Natural killer cell (primary cell): ENCODE data around the gene CEP152. TPM values are rescaled to one million over a fixed set of nuclear protein-coding genes. Genes with fewer than 3 reads are reported as not detected.

Source experiments
- ATAC-seq, 3 donors: fragments of 150-1000 bp in 2 of 3; fragments of 200-7000 bp in 1 of 3; cut with Tn5 transposase; 1 replicate in 1 of 3; 2 replicates in 2 of 3; pipeline ENCODE4 v1.10.0; 2021; ENCODE audit warnings: mild to moderate bottlenecking in 2 of 3, moderate library complexity in 2 of 3
- DNase-seq, 2 donors: peaks; one replicate each; pipeline versions ENCODE4 v3.0.0 to v3.0.0-alpha.2; 2013 to 2021; ENCODE audit warnings: mixed read lengths in 1 of 2
- H3K27ac ChIP-seq: one replicate; pipeline ENCODE4 v1.5.1; 2013; ENCODE audit warnings: mild to moderate bottlenecking, low read length
- H3K27me3 ChIP-seq: one replicate; pipeline ENCODE4 v1.6.1; 2013; ENCODE audit warnings: low read length; ENCODE audit not compliant: control insufficient read depth, insufficient read depth
- H3K36me3 ChIP-seq: one replicate; pipeline ENCODE4 v1.6.1; 2013; ENCODE audit warnings: low read length; ENCODE audit not compliant: control insufficient read depth, insufficient read depth
- H3K4me1 ChIP-seq: one replicate; pipeline ENCODE4 v1.6.1; 2013; ENCODE audit warnings: low read length; ENCODE audit not compliant: control insufficient read depth, insufficient read depth
- H3K4me3 ChIP-seq: one replicate; pipeline ENCODE4 v1.5.1; 2013; ENCODE audit warnings: low read length
- H3K9me3 ChIP-seq: one replicate; pipeline ENCODE4 v1.6.1; 2013; ENCODE audit warnings: low read length; ENCODE audit not compliant: control insufficient read depth, insufficient read depth
- H3K27ac Mint-ChIP-seq, 2 donors: one replicate each; pipeline ENCODE4 v1.8.0; 2022; ENCODE audit warnings: mild to moderate bottlenecking in 2 of 2, mixed read lengths in 2 of 2, moderate library complexity in 1 of 2
- H3K27me3 Mint-ChIP-seq, 2 donors: one replicate each; pipeline ENCODE4 v1.8.0; 2022; ENCODE audit warnings: low read depth in 2 of 2, mixed read lengths in 2 of 2
- H3K36me3 Mint-ChIP-seq: one replicate; pipeline ENCODE4 v1.8.0; 2022; ENCODE audit warnings: mixed read lengths
- H3K4me1 Mint-ChIP-seq, 2 donors: one replicate each; pipeline ENCODE4 v1.8.0; 2022; ENCODE audit warnings: mixed read lengths in 2 of 2
- H3K4me3 Mint-ChIP-seq: one replicate; pipeline ENCODE4 v1.8.0; 2022; ENCODE audit warnings: mild to moderate bottlenecking, moderate library complexity, mixed read lengths
- H3K9me3 Mint-ChIP-seq, 2 donors: one replicate each; pipeline ENCODE4 v1.8.0; 2022; ENCODE audit warnings: mixed read lengths in 2 of 2
- WGBS: methylation state at CpG from one replicate; pipeline ENCODE4 v1.1.7; 2013; ENCODE audit warnings: missing lambda C conversion rate; ENCODE audit not compliant: insufficient coverage; 5-methylcytosine and 5-hydroxymethylcytosine counted together
- intact Hi-C: fragments of 100-400 bp; cut with micrococcal nuclease; formaldehyde crosslinking; loops from one replicate; pipeline ENCODE4 v1.14.2; 2022
- total RNA-seq, 4 donors: library from RNA; stranded (reverse); fragments of 120-200 nt in 1 of 4; gene quantifications; one replicate each; pipeline versions ENCODE4 v1.2.3 to v1.2.4, GENCODE V29; 2013 to 2022
- TF ChIP-seq, protein P1 (sequence below): fragments of 200-600 bp; IDR thresholded peaks from one replicate; pipeline ENCODE4 v1.8.0; 2022; ENCODE audit warnings: antibody characterized with exemption

Gene CEP152
- 10 to 100 TPM in 1 of 3 donors, 1 to 10 TPM in 2; 7.2 to 11.4 (median 9.2) TPM for total RNA-seq
- total RNA-seq (2013), result 15.2 TPM

GRCh38 chr15:48810414-48811324 lies at the start of gene CEP152:
TSS of gene CEP152 (minus strand) at chr15:48811069. CDS start at chr15:48805649, 5,420 bp downstream.
- Mint-ChIP-seq H3K4me1 (peaks cover 23 to 28% of the 10 kb centered on the region in 2 donors), H3K36me3 (no peaks in the 10 kb centered on the region), H3K27me3 (peaks cover 10 to 25% of the 10 kb centered on the region in 2 donors), H3K4me3 (peak within 1 kb of the TSS; percentile 98), H3K27ac (peak within 1 kb of the TSS; percentile 82 to 83), H3K9me3 (no peaks in the 10 kb centered on the region)
- H3K9me3 ChIP-seq, result no peaks in the 10 kb centered on the region
- H3K4me1 ChIP-seq, result peaks cover 15% of the 10 kb centered on the region
- no peaks in the 10 kb centered on the region for H3K27me3 ChIP-seq
- peak within 1 kb of the TSS; percentile 66 for H3K27ac ChIP-seq
- H3K36me3 ChIP-seq, result no peaks in the 10 kb centered on the region
- DNase-seq (peak; percentile 95 to 99), ATAC-seq (peak; percentile 95 to 98 (median 96))
- WGBS, result under 1% methylated on average over 50 of the region's 51 CpGs
- H3K4me3 ChIP-seq, result peak within 1 kb of the TSS; percentile 78
- intact Hi-C loops, result loop anchor here (1.0 to 2.0 kb wide), 2 partner anchors 68 to 236 kb away; partner anchors contain the start of genes EID1 and SECISBP2L
- TF ChIP-seq, protein P1, sequence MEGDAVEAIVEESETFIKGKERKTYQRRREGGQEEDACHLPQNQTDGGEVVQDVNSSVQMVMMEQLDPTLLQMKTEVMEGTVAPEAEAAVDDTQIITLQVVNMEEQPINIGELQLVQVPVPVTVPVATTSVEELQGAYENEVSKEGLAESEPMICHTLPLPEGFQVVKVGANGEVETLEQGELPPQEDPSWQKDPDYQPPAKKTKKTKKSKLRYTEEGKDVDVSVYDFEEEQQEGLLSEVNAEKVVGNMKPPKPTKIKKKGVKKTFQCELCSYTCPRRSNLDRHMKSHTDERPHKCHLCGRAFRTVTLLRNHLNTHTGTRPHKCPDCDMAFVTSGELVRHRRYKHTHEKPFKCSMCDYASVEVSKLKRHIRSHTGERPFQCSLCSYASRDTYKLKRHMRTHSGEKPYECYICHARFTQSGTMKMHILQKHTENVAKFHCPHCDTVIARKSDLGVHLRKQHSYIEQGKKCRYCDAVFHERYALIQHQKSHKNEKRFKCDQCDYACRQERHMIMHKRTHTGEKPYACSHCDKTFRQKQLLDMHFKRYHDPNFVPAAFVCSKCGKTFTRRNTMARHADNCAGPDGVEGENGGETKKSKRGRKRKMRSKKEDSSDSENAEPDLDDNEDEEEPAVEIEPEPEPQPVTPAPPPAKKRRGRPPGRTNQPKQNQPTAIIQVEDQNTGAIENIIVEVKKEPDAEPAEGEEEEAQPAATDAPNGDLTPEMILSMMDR, result no peak

GRCh38 chr15:48859426-48859825 lies 48.6 kb upstream of the CEP152 start:
- H3K27me3 ChIP-seq, result no peaks in the 10 kb centered on the region
- H3K27ac Mint-ChIP-seq, result no peak overlapping the region
- no peaks in the 10 kb centered on the region for H3K36me3 Mint-ChIP-seq
- no peaks in the 10 kb centered on the region for H3K9me3 ChIP-seq
- peaks cover 9 to 10% of the 10 kb centered on the region in 2 donors for H3K27me3 Mint-ChIP-seq
- H3K4me3 ChIP-seq, result no peak overlapping the region
- H3K9me3 Mint-ChIP-seq, result no peaks in the 10 kb centered on the region
- H3K4me3 Mint-ChIP-seq, result no peak overlapping the region
- ATAC-seq (no peak), DNase-seq (no peak)
- H3K4me1 Mint-ChIP-seq, result peaks cover 0 to 5% of the 10 kb centered on the region in 2 donors
- no peaks in the 10 kb centered on the region for H3K4me1 ChIP-seq
- no peaks in the 10 kb centered on the region for H3K36me3 ChIP-seq
- TF ChIP-seq, protein P1, result no peak
- intact Hi-C loops, result no loop called here
- no peak overlapping the region for H3K27ac ChIP-seq
- 100% methylated on average over 1 of the region's 2 CpGs for WGBS

GRCh38 chr15:48858401-48858800 lies 47.5 kb upstream of the CEP152 start:
- H3K4me1 Mint-ChIP-seq, result peaks cover 0 to 5% of the 10 kb centered on the region in 2 donors
- Histone ChIP-seq H3K4me3 (no peak overlapping the region), H3K9me3 (no peaks in the 10 kb centered on the region), H3K36me3 (no peaks in the 10 kb centered on the region), H3K4me1 (no peaks in the 10 kb centered on the region), H3K27me3 (no peaks in the 10 kb centered on the region), H3K27ac (no peak overlapping the region)
- H3K27ac Mint-ChIP-seq, result no peak overlapping the region
- H3K27me3 Mint-ChIP-seq, result peaks cover 9 to 21% of the 10 kb centered on the region in 2 donors
- H3K36me3 Mint-ChIP-seq, result no peaks in the 10 kb centered on the region
- intact Hi-C loops, result no loop called here
- 6% methylated on average over 2 of the region's 2 CpGs for WGBS
- TF ChIP-seq, protein P1, result no peak
- H3K9me3 Mint-ChIP-seq, result no peaks in the 10 kb centered on the region
- ATAC-seq, result no peak
- DNase-seq, result no peak
- no peak overlapping the region for H3K4me3 Mint-ChIP-seq
